ENCODE results near the gene SYVN1.
A peak's percentile ranks its signal among the peaks of the same experiment; 100 is the strongest.

The SYVN1 gene

DNA sequence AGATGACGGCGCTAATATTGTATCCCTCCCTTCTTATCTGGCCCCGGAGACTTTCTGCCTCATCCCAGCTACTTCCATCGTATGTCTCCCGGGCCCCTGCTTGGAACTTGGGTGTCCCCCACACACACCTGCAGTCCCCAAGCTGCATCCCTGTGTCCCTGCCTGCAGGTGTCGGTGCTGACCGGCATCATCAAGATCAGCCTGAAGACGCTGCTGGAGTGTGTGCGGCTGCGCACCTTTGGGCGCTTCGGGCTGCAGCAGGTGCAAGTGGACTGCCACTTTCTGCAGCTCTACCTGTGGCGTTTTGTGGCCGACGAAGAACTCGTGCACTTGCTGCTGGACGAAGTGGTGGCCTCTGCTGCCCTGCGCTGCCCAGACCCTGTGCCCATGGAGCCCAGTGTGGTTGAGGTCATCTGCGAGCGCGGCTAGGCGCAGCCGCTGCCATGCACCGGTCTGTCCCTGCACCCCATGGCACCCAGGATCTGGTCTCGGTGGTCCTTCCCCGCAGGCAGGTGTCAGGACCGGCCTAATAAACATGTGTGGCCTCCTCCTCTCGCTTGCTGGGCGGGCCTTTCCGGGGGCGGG, 23.1 kb downstream of the SYVN1 start:
- DNase-seq = no peak

DNA sequence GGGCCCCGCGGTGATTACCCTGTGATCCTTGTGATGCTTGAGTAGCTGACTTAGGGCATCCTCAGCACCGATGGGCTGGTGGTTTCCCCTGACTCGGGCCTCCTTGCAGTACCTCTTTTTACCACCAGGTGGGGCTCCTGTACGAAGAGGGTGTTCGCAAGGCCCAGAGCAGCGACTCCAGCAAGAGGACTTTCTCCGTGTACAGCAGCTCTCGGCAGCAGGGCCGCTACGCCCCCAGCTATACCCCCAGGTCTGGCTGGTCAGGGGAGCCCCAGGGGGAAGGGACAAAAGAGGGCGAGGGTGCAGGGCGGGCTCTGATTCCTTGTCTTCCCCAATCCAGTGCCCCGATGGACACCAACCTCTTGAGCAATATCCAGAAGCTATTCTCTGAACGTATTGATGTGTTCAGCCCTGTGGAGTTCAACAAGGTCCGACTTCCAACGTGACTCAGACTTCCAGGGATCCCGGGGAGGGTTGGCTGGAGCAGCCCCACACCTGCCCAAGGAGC, 23.9 kb downstream of the SYVN1 start:
- peak; percentile 94 for DNase-seq

DNA sequence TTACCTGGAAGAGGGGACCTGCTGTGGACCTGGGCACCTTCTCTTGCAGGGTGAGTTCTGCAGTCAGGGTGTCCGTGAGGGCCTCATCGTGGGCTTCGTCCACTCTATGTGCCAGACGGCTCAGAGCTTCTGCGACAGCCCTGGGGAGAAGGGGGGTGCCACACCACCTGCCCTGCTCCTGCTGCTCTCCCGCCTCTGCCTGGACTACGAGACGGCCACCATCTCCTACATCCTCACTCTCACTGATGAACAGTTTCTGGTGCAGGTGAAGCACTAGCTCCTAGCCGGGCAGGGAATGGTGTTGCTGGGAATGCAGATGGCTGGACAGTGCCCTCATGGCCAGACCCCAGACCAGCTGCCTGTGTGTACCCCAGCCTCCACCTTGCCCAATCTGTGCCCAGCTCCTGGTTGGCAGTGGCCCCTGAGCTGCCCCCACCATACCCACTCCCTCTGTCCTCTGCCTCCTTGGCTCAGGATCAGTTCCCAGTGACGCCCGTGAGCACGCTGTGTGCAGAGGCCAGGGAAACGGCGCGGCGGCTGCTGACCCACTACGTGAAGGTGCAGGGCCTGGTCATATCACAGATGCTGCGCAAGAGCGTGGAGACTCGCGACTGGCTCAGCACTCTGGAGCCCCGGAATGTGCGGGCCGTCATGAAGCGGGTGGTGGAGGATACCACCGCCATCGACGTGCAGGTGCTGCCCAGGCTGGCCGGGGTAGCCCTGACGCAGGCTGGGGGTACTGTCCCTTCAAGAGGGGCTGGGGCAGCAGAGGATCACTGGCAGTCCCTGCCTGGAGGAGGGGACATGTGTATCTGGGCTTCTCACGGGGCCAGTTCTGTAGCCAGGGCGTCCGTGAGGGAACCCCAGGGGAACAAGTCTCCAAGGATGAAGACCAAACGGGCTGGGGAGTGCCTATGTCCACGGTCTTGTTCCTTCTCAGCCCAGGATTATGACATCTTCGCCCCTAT, 24.8 kb downstream of the SYVN1 start:
- DNase-seq = no peak

DNA sequence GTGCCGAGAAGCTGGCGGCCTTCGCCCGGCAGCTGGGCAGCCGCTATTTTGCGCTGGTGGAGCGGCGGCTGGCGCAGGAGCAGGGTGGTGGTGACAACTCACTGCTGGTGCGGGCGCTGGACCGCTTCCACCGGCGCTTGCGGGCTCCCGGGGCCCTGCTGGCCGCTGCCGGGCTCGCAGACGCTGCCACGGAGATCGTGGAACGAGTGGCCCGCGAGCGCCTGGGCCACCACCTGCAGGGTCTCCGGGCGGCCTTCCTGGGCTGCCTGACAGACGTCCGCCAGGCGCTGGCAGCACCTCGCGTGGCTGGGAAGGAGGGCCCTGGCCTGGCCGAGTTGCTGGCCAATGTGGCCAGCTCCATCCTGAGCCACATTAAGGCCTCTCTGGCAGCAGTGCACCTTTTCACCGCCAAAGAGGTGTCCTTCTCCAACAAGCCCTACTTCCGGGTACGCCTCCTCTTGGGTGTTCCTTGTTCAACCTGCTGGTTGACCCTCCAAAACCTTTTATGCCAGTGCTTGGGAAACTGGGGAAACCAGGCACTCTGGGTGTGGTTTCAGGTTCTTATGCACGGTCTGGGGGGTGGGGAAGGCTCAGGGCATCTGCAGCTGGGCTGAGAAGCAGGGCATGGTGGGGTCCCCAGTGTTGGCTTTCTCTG, 25.7 kb downstream of the SYVN1 start:
- no peak for DNase-seq

DNA sequence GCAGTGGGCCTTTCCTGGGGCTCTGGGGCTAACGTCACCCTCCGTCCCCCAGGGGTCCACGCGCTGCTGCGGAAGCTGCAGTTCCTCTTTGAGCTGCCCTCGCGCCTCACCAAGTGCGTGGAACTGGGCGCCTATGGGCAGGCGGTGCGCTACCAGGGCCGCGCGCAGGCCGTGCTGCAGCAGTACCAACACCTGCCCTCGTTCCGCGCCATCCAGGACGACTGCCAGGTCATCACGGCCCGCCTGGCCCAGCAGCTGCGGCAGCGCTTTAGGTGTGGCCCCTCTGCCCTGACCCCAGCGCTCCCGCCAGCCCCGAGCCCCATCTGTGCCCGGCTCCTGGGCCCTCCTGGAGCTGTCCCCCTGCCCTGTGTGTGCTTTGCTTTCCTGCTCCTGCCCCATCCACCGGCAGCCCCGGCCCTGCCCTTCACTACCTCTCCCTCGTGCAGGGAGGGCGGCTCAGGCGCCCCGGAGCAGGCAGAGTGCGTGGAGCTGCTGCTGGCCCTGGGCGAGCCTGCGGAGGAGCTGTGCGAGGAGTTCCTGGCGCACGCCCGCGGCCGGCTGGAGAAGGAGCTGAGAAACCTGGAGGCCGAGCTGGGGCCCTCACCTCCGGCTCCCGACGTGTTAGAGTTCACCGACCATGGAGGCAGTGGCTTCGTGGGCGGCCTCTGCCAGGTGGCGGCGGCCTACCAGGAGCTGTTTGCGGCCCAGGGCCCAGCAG, 26.4 kb downstream of the SYVN1 start:
- DNase-seq = no peak

DNA sequence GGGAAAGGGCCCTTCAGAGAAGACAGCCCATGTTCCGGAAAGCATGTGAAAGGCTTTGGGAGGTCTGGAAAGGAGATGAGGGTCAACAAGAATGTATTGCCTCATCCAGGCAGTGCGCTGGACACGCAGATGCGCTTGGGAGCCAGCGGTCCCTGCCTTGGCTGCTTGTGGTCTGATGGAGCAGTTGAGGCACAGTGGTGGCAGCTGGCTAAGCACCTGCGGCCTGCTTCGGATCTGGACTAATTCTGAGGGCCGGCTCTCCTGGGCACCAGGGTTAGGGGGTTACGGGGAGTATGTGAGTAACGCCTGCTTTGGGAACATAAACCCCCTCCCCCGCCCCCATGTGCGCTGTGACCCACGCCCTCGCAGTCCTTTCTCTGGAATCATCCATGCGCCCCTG, 27.2 kb downstream of the SYVN1 start:
- DNase-seq = no peak

DNA sequence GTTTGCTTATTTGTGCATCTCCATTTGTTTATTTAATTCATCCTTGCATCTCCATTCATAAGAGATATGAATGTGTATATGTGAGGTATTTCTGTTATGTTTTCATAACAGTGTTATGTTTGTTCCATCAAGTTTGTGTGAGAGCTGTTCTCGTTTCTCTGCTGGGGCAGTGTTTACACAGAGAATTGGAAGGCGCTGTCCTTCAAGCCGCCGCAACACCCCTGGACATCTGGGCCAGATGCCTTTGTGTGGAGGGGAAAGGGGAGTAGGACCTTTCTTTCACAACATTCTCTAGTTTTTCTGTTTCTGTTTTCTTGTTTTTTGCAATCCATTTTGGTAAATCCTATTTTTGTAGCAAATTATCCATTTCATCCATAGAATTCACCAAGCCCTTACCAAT, 29.7 kb downstream of the SYVN1 start:
- DNase-seq = no peak

DNA sequence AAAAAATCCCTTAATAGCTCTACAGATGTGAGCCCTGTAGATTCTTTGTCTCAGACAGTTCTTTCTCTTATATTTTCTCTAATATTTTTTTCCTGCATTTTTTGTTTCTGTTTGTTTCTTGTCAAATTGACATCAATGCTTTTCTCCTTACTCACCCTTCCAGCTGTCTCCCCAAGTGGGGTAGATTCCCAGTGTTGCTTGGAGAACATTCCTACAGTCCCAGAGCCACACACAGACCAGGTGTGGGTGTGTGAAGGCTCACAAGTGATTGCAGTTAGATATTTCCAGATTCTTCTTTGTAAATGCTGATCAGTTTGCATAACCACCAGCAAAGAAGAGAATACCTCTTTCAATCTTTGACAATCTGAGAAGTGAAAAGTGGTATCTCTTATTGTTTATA, 30.8 kb downstream of the SYVN1 start:
- no peak for DNase-seq

DNA sequence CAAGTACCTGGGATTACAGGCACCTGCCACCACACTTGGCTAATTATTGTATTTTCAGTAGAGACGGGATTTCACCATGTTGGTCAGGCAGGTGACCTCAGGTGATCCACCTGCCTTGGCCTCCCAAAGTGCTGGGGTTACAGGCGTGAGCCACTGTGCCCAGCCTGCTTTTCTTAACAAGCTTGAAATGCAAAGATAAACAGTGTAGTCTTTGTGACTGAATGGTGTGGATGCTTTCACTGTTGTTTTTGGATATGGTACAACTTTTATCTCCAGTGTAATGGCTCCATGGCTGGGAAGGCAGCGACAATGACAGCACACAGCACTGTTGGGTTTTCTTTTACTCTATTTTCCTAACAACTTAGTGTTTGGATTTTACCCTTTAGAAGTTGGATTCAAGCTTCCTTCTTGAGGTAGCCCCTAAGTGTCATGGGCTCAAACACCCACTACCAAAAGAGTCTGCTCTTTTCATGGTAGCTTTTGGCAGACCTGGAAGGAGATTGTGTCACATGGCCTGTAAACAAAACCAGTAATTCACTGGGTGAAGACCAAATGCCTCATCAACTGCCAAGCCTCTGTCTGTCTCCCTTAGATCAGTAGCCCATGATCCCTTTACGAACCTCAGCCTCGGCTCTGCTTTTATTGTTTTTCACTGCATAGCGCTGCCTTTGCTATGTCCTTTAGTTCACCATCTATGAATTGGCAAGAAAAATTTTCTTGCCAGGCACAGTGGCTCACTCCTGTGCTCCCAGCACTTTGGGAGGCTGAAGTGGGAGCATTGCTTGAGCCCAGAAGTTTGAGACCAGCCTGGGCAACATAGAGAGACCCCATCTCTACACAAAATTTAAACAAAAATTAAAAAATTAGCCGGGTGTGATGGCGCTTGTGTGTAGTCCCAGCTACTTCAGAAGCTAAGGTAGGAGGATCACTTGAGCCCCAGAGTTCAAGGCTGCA, 31.9 kb downstream of the SYVN1 start:
- DNase-seq = no peak

DNA sequence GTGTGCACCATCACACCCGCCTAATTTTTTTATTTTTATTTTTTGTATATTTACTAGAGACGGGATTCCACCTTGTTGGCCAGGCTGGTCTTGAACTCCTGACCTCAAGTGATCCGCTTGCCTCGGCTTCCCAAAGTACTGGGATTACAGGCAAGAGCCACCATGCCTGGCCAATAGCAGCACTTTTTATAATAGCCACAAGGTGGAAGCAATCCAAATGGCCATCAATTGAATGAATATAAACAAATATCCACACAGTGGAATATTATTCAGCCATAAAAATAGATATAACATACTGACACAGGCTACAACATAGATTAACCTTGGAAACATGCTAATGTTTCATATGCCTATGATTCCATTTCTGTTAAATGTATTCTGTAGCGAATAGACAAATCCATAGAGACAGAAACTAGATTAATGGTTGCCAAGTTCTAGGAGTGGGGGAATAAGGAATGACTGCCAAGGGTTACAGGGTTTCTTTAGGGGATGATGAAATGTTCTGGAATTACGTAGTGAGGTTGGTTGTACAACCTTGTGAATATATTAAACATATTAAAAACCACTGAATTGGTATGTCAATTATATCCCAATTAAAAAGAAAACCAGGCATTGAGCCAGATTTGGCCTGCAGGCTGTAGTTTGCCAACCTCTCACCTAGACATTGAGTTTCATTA, 33.5 kb downstream of the SYVN1 start:
- no peak for DNase-seq

DNA sequence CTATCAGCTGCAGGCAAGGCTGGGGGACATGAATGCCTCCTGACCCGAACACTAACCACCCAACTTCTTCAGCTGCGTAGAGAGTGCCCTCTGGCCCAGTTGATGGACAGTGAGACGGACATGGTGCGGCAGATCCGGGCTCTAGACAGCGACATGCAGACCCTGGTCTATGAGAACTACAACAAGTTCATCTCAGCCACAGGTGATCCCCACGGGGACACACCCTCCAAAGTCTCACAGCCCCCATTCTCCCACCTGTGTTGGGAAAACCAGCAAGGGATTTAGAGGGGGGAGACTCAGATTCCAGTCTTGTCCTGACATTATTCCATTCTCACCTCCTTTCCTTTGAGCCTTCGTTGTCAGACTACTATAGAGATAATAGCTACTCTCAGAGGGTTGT, 37.4 kb downstream of the SYVN1 start:
- DNase-seq = no peak

DNA sequence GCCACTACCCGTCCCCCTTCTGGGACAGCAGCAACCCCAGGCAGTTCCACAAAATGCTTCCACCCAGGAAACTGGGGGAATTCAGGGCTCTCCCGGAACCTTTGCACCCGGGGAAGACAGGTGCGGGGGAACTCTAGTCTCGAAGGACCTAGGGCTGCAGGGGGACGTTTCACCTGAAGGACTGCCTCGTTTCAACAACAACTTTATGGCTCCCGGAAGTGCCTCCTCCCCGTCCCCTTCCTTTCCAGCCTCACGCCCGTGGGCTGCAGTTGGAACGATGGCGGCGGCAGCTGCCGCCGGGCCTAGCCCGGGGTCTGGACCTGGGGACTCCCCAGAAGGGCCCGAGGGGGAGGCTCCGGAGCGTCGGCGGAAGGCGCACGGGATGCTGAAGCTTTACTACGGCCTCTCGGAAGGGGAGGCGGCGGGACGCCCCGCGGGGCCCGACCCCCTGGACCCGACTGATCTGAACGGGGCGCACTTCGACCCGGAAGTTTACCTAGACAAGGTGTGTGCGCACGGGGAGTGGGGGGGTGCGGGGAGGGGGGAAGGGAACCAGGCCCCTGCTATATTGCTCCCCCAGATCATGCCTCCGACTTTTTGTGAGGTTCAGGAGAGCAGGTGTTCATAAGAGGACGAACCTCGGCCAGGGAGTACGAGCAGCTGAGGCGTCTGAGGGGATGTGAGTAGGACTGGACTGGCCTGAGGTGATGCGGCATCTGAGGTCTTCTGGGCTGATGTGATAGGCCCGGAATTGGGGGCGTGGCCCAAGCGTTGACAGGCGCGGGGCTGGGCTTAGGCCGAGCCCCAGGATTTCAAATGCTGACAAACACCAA, 38.1 kb downstream of the SYVN1 start, which contains the start of gene VPS51:
TSS of gene VPS51 (plus strand) at position 241 of the 833 bp plus-strand sequence. CDS start at position 278, 37 bp downstream.
- DNase-seq = peak; percentile 80

DNA sequence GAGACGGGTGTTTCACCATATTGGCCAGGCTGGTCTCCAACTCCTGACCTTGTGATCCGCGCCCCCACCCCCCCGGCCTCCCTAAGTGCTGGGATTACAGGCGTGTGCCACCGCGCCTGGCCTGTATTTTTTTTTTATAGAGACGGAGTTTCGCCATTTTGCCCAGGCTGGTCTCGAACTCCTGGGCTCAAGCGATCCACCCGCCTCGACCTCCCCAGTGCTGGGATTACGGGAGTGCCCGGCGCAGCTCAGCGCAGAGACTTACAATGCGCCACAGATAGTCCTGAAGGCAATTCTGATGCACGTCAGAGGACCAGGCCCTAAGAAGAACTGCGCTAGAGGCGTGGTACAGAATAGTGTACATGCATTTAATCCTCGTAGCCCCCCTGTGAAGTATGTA, 38.9 kb downstream of the SYVN1 start:
- DNase-seq = no peak

DNA sequence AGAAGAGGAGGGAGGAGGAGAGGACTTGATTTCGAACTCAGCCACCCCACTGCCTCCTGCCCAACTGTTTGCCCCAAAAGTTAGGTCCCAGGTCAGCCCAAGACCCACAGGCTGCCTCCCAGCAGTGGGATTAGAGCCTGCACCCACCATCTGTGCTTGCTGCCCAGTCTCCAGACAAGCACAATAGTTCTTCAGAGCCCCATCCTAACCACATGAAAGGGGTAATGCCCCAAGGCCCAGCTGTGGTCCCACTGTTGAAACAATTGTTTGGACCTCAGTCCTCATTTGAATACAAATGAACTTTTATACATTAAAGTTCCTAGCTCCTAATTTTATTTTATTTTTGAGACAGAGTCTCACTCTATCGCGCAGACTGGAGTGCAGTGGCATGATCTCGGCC, 43.7 kb downstream of the SYVN1 start:
- no peak for DNase-seq

DNA sequence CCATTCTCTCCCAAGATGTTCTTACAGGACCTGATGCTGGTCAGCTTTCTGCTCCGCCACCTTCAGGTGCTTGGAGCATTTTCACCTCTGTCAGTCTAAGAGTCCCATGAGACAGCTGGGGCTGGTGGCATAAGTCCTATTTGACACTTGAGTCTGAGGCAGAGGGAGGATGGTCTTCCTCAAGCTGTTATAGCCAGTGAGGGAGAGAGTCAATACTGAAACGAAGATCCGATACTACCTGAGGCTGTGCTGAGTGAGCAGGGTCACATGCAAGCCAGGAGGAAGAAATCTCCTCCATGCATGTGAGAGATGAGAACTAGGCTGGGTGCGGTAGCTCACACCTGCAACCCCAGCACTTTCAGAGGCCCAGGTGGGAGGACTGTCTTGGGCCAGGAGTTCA, 44.7 kb downstream of the SYVN1 start:
- DNase-seq = no peak

DNA sequence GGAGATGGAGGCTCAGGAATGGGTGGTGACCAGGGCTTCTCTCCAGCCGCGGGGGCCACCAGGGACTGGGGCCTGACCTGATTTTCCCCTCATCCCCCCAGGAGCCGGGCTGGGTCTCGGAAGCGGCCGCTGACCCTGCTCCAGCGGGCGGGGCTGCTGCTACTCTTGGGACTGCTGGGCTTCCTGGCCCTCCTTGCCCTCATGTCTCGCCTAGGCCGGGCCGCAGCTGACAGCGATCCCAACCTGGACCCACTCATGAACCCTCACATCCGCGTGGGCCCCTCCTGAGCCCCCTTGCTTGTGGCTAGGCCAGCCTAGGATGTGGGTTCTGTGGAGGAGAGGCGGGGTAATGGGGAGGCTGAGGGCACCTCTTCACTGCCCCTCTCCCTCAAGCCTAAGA, 46.5 kb downstream of the SYVN1 start:
- DNase-seq = no peak

DNA sequence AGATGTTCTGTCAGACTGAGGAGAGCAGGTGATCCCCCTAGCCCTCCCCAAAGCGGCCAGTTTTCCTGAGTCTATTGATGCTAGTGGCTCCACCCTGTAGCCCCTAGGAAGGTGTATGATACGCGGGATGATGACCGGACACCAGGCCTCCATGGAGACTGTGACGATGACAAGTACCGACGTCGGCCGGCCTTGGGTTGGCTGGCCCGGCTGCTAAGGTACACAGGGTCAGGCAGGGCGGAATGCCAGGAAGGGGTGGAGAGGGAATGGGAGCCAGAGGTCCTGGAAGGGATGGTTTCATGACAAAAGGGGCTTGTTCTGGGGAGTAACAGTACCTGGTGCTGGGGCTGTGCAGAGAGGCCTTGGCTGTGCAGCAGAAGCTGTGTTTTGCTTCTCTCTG, 47.1 kb downstream of the SYVN1 start:
- DNase-seq = no peak

DNA sequence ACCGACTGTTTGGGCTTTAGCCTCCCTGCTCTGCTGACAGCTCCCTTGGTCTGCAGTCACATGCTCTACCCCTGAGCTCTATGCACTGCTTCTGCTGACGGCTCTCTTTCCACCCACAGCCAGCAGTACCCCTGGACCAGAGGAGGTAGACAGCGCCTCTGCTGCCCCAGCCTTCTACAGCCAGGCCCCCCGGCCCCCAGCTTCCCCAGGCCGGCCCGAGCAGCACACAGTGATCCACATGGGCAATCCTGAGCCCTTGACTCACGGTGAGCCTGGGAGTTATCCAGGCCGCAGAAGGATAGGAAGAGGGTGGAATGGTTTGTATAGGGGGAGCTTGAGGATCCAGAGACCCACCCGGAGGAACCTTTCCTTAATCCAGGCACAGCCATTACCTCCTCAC, 47.5 kb downstream of the SYVN1 start:
- DNase-seq = no peak

DNA sequence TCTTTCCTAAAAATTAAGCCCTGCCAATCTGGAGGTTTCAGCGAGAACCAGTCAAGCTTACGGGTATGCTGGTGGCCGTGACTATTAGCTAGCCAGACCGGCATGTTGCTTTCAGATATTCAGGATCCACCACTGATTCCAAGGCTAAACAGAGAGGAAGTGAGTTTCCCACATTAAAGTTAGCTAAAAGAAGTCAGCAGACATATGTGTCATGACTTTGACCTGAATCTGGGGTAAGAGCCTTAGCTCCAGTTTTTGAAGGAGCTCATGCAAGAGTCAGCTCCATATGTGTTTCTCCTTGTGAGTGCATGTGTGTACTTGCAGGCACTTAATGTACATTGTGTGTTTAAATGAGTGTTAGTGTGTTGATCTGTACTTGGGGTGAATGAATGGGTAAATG, 48.9 kb downstream of the SYVN1 start:
- DNase-seq = no peak
